Measurements from ENCODE around the gene LAPTM4A. TPM values are rescaled to one million over a fixed set of nuclear protein-coding genes. Genes with fewer than 3 reads are reported as not detected.

The LAPTM4A gene
- total RNA-seq, 1 donor from 2014 or later = 241 TPM

DNA sequence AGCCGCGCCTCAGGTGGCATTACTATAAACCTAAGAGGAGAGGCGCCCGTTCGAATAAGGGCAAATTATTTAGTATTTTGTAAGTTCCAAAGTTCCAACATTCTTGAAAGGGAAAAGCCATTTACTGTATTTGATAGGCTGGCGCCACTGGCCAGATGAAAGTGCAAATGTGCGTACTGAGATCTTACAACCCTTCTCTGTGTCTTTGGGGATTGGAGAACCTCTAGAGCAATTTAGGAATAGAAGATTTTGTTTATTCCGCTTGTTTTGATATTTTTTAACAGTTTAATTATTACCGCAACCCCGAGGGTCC lies 61.1 kb downstream of the LAPTM4A start:
- no peaks in the 10 kb centered on the region for H3K9me3 Mint-ChIP-seq (ENCODE audit: low read depth)
- peaks cover 13% of the 10 kb centered on the region for H3K4me1 Mint-ChIP-seq (ENCODE audit: low read depth)
- H3K4me3 Mint-ChIP-seq (ENCODE audit: low read depth) = peak overlapping the region; percentile 88
- peak overlapping the region; percentile 52 for H3K27ac Mint-ChIP-seq
- H3K27me3 Mint-ChIP-seq = no peaks in the 10 kb centered on the region
- TF ChIP-seq, protein P1, sequence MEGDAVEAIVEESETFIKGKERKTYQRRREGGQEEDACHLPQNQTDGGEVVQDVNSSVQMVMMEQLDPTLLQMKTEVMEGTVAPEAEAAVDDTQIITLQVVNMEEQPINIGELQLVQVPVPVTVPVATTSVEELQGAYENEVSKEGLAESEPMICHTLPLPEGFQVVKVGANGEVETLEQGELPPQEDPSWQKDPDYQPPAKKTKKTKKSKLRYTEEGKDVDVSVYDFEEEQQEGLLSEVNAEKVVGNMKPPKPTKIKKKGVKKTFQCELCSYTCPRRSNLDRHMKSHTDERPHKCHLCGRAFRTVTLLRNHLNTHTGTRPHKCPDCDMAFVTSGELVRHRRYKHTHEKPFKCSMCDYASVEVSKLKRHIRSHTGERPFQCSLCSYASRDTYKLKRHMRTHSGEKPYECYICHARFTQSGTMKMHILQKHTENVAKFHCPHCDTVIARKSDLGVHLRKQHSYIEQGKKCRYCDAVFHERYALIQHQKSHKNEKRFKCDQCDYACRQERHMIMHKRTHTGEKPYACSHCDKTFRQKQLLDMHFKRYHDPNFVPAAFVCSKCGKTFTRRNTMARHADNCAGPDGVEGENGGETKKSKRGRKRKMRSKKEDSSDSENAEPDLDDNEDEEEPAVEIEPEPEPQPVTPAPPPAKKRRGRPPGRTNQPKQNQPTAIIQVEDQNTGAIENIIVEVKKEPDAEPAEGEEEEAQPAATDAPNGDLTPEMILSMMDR (IDR thresholded peaks at IDR 0.05; ENCODE audit: unreplicated experiment) = no peak
- H3K36me3 Mint-ChIP-seq (ENCODE audit: insufficient read depth) = peaks cover 5% of the 10 kb centered on the region
- DNase-seq (ENCODE audit: low spot score, unreplicated experiment) = no peak

DNA sequence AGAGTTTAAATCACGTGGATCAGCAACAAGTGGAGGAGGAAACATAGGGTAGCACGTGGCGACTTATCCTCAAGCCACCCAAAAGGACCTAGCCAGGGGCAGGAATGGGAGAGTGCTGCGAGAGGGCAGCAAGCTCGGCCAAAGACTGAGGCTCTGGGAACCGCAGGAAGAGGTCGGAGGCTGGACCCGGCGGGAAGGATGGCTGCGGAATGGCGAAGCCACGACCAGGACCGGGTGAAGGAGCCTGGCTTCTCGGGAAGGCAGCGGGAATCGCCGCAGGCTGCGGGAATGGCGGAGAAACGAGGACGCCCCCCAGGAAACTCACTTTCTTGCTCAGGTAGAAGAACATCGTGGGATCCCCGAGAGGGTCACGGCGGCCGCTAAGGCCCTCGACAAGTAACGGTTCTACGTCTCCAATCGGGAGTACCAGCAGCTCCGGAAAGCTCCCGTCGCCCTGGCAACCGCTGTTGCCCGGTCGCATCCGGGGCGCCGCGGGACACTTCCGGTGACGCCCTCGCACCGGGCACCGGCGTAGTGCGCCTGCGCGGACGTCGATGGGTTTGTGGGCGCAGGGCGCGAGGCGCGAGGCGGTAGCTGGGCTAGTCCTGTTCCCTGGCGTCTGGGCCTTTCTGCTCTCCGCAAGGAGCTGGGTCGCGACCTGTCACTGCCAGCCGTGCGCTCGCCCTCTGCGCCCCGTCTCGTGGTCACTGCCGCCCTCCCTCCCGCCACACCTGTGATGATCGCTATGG lies 61.6 kb downstream of the LAPTM4A start, which contains the start of gene WDR35:
WDR35 (minus strand) TSS at position 439 of the 749 bp plus-strand sequence; CDS start at position 349, 90 bp downstream.
- peak within 1 kb of the TSS; percentile 88 for H3K4me3 Mint-ChIP-seq (ENCODE audit: low read depth)
- peaks cover 13% of the 10 kb centered on the region for H3K4me1 Mint-ChIP-seq (ENCODE audit: low read depth)
- DNase-seq (ENCODE audit: low spot score, unreplicated experiment) = peak; percentile 91
- TF ChIP-seq, protein P1 (IDR thresholded peaks at IDR 0.05; ENCODE audit: unreplicated experiment) = no peak
- H3K27me3 Mint-ChIP-seq = no peaks in the 10 kb centered on the region
- H3K36me3 Mint-ChIP-seq (ENCODE audit: insufficient read depth) = peaks cover 5% of the 10 kb centered on the region
- peak within 1 kb of the TSS; percentile 52 for H3K27ac Mint-ChIP-seq
- no peaks in the 10 kb centered on the region for H3K9me3 Mint-ChIP-seq (ENCODE audit: low read depth)

DNA sequence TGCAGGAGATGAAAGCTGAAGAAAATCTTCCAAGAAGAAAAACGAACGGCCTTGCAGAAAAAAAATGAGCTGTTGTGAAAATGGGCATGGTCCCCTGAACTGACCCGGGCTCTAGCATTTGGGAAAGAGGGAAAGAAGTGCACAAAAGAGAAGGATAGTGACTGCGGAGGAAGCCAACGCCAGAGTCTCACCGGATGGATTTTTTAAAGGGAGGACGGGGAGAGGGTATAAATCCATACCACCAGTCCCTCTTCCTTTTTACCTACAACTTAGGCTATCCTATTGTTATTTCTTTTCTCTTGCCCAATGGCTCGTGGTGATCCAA lies 62.1 kb downstream of the LAPTM4A start:
- Mint-ChIP-seq H3K27me3 (no peaks in the 10 kb centered on the region), H3K36me3 (ENCODE audit: insufficient read depth) (peaks cover 6% of the 10 kb centered on the region)

DNA sequence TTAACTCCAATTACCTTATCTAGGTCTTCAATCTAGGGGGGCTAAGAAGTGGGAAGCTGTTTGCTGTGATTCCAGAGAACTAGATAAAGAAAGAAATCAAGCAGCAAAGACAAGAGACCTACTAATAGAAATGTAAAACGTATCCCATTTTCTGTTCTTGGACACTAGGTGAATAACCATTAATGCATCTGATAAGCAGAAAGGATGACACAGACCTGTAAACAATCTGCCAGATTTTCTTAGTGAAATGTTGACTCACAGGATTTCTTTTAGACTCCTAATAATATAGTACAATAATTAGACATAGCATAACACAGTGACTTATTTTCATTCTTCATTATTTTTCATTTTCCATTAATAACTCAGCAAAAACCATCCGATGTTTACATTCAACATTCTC lies 62.8 kb downstream of the LAPTM4A start:
- Mint-ChIP-seq H3K27ac (no peak overlapping the region), H3K4me1 (ENCODE audit: low read depth) (peaks cover 13% of the 10 kb centered on the region), H3K4me3 (ENCODE audit: low read depth) (peak overlapping the region; percentile 88), H3K27me3 (no peaks in the 10 kb centered on the region), H3K36me3 (ENCODE audit: insufficient read depth) (peaks cover 10% of the 10 kb centered on the region), H3K9me3 (ENCODE audit: low read depth) (no peaks in the 10 kb centered on the region)
- TF ChIP-seq, protein P1 (IDR thresholded peaks at IDR 0.05; ENCODE audit: unreplicated experiment) = no peak
- no peak for DNase-seq (ENCODE audit: low spot score, unreplicated experiment)

More for the DNA sequence above, 62.1 kb downstream of the LAPTM4A start:
- peaks cover 13% of the 10 kb centered on the region for H3K4me1 Mint-ChIP-seq (ENCODE audit: low read depth)
- TF ChIP-seq, protein P1 (IDR thresholded peaks at IDR 0.05; ENCODE audit: unreplicated experiment) = no peak
- no peak for DNase-seq (ENCODE audit: low spot score, unreplicated experiment)
- no peaks in the 10 kb centered on the region for H3K9me3 Mint-ChIP-seq (ENCODE audit: low read depth)
- peak overlapping the region; percentile 88 for H3K4me3 Mint-ChIP-seq (ENCODE audit: low read depth)
- no peak overlapping the region for H3K27ac Mint-ChIP-seq

DNA sequence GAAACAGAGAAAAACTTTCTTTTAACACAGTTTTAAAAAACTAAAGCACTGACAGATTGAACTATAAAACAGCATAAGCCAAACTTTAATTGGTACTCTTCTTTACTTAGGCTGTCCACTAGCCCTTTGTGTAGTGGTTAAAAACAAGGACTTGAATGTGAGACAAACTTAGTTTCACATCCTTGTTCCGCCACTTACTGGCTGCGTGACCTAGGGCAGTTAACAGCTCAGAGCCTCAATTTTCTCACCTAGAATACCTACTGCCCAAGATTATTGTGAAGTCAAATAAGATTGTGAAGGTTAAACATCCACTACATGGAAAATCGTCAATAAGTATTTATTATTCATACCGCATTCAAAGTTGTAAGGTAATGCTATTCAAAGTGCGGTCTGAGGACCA lies 63.5 kb downstream of the LAPTM4A start:
- Mint-ChIP-seq H3K27me3 (no peaks in the 10 kb centered on the region), H3K36me3 (ENCODE audit: insufficient read depth) (peaks cover 10% of the 10 kb centered on the region), H3K9me3 (ENCODE audit: low read depth) (no peaks in the 10 kb centered on the region), H3K4me1 (ENCODE audit: low read depth) (peaks cover 11% of the 10 kb centered on the region), H3K27ac (no peak overlapping the region), H3K4me3 (ENCODE audit: low read depth) (peak overlapping the region; percentile 88)
- TF ChIP-seq, protein P1 (IDR thresholded peaks at IDR 0.05; ENCODE audit: unreplicated experiment) = no peak
- no peak for DNase-seq (ENCODE audit: low spot score, unreplicated experiment)

Other genes with a start within 250 kb of the LAPTM4A start
- gene TTC32, start 149.6 kb downstream of the LAPTM4A start, total RNA-seq = 13.2 and 15.6 TPM in 2 replicates
- 16.5 and 17.0 TPM in 2 replicates for gene WDR35, start 61.5 kb downstream of the LAPTM4A start, total RNA-seq
- gene MATN3, start 39.0 kb downstream of the LAPTM4A start, total RNA-seq = 2.5 and 3.1 TPM in 2 replicates
- 35.1 and 38.7 TPM in 2 replicates for gene SDC1, start 173.5 kb upstream of the LAPTM4A start, total RNA-seq